ENCODE results near the gene SMU1.

Gene SMU1

GRCh38 chr9:33111631-33112030 is 35.2 kb upstream of the SMU1 start:
- no peak for DNase-seq (ENCODE audit: low spot score)
- in situ Hi-C loops (cut with MboI; ENCODE audit: low pct_unique_long_range_greater_than_20kb, low sequenced_read_pairs, unreplicated experiment), result no loop called here
- no peak for TF ChIP-seq CTCF (IDR thresholded peaks at IDR 0.05; ENCODE audit: extremely low read depth, insufficient read depth, missing control alignments)

GRCh38 chr9:33110686-33111085 is 34.2 kb upstream of the SMU1 start:
- no peak for TF ChIP-seq CTCF (IDR thresholded peaks at IDR 0.05; ENCODE audit: extremely low read depth, insufficient read depth, missing control alignments)
- DNase-seq (ENCODE audit: low spot score), result no peak
- in situ Hi-C loops (cut with MboI; ENCODE audit: low pct_unique_long_range_greater_than_20kb, low sequenced_read_pairs, unreplicated experiment), result no loop called here

DNA sequence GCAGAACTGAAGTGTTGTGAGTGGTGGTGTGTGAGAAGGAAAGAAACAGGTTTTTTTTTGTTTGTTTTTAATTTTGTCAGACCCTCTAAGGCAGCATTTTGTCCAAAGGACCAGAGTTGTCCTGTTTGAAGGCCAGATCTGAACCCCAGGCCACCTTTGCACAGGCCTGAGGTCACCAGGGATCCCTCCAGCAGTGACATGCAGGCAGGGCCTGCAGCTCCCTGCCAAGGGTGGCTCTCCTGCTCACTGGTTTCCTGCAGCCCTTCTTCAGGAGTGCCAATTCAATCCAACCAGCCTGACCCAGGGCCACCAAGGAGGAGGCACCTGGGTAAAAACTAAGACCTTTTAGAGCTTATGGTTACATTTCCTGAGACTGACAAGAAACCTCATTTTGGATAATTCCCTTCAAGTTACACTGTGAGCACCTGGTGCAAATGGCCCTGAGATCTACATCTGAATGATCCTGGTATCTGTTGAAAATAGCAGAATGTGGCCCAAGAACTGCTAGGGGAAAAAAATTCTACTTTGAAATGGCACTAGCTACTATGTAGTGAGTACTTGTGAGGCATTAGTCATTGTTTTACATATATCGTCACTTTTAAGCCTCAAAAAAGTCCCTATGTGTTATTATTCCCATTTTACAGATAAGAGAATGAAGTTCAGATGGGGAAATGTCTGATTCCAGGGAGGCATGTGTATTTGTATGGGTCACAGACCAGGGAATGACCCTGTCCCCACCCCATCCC is 33.5 kb upstream of the SMU1 start:
- no peak for DNase-seq (ENCODE audit: low spot score)
- in situ Hi-C loops (cut with MboI; ENCODE audit: low pct_unique_long_range_greater_than_20kb, low sequenced_read_pairs, unreplicated experiment), result no loop called here
- no peak for TF ChIP-seq CTCF (IDR thresholded peaks at IDR 0.05; ENCODE audit: extremely low read depth, insufficient read depth, missing control alignments)

DNA sequence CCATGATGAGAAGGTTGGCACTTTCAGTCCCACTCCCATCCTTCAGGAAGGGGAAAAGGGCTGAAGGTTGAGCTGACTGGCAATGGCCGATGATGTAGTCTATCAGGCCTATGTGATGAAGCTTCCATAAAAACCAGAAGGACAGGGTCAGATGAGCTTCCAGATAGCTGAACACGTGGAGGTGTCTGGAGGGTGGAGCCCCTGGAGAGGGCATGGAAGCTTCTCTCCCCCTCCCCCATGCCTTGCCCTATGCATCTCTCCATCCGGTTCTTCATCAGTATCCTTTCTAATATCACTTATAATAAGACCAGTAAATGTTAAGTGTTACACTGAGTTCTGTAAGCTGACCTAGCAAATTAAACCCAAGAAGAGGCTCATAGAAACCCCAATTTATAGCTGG is 32.6 kb upstream of the SMU1 start:
- in situ Hi-C loops (cut with MboI; ENCODE audit: low pct_unique_long_range_greater_than_20kb, low sequenced_read_pairs, unreplicated experiment), result no loop called here
- DNase-seq (ENCODE audit: low spot score), result no peak
- TF ChIP-seq CTCF (IDR thresholded peaks at IDR 0.05; ENCODE audit: extremely low read depth, insufficient read depth, missing control alignments), result no peak

DNA sequence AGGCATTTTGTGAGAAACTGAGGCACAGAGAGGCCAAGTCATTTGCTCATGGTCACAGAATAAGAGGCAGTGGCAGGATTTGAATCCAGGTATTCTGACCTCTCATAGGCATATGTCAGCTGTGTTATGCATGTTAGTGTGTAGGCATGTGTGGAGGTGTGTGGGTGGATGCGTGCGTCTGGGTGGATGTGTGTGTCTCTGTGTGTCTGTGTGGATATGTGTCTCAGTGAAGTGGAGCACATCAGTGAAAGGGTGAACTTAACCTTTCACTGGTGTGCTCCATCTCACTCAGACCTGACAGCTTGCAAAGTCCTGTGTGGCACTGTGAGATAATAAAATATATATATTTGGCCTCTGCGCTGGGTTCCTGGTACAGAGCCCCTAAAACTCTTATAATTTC is 32.0 kb upstream of the SMU1 start:
- no peak for DNase-seq (ENCODE audit: low spot score)
- in situ Hi-C loops (cut with MboI; ENCODE audit: low pct_unique_long_range_greater_than_20kb, low sequenced_read_pairs, unreplicated experiment), result no loop called here
- TF ChIP-seq CTCF (IDR thresholded peaks at IDR 0.05; ENCODE audit: extremely low read depth, insufficient read depth, missing control alignments), result no peak

DNA sequence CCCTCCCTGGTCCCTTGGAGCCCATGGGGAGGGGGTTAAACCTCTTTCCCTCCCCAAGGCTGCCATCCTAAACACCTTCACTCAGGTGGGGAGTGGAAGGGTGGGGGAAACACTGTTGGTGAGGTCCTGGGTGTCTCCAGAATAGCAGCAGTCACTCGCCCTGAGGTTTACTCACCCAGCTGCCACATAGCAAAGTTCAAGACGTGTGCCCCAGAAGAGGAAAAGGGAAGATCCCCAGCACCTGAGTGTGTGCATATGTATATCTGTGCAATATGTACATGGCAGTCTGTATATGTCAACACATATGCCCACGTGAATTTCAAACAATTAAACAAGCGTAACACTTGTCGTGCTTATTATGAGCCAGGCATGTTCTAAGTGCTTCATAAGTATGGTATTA is 31.3 kb upstream of the SMU1 start:
- no peak for DNase-seq (ENCODE audit: low spot score)
- no peak for TF ChIP-seq CTCF (IDR thresholded peaks at IDR 0.05; ENCODE audit: extremely low read depth, insufficient read depth, missing control alignments)
- in situ Hi-C loops (cut with MboI; ENCODE audit: low pct_unique_long_range_greater_than_20kb, low sequenced_read_pairs, unreplicated experiment), result no loop called here
